ENCODE data around the gene CD300E.
"Not testable (repeated sequence)": the region's sequence is repeated elsewhere in the genome, so short reads cannot be mapped to it uniquely, and the experiment has no call there.

The CD300E gene

GRCh38 chr17:74597069-74597790 lies 26.3 kb downstream of the CD300E start:
- no peak for DNase-seq

- DNase-seq = no peak
Measured at GRCh38 chr17:74595037-74595750, 28.3 kb downstream of the CD300E start.

- no peak for DNase-seq
Measured at GRCh38 chr17:74592087-74592990, 31.2 kb downstream of the CD300E start, which contains the start of gene CD300LD. Gene CD300LD, minus strand, starts transcription at chr17:74592283. Its CDS starts 81 bp downstream, at chr17:74592202.

- no peak for DNase-seq
Measured at GRCh38 chr17:74591503-74591902, 32.0 kb downstream of the CD300E start.

- DNase-seq = no peak
Measured at GRCh38 chr17:74585711-74586110, 37.8 kb downstream of the CD300E start.

GRCh38 chr17:74584292-74585060 lies 39.1 kb downstream of the CD300E start:
- no peak for DNase-seq

GRCh38 chr17:74582633-74583032 lies 40.9 kb downstream of the CD300E start:
- DNase-seq = no peak

GRCh38 chr17:74579900-74580299 lies 43.6 kb downstream of the CD300E start:
- DNase-seq = no peak

GRCh38 chr17:74578979-74579378 lies 44.6 kb downstream of the CD300E start:
- DNase-seq = no peak

GRCh38 chr17:74574489-74575142 lies 48.9 kb downstream of the CD300E start:
- no peak for DNase-seq

- not testable (repeated sequence) for DNase-seq
Measured at GRCh38 chr17:74573635-74574034, 49.9 kb downstream of the CD300E start.

GRCh38 chr17:74573169-74573568 lies 50.4 kb downstream of the CD300E start:
- DNase-seq = no peak

- no peak for DNase-seq
Measured at GRCh38 chr17:74571621-74572270, 51.8 kb downstream of the CD300E start.

GRCh38 chr17:74569020-74570003 lies 54.2 kb downstream of the CD300E start:
- no peak for DNase-seq

GRCh38 chr17:74568106-74568873 lies 55.2 kb downstream of the CD300E start:
- no peak for DNase-seq

GRCh38 chr17:74567397-74567796 lies 56.1 kb downstream of the CD300E start, which contains the start of gene CD300H:
Gene CD300H, minus strand, starts transcription at chr17:74567509.
- DNase-seq = no peak

- no peak for DNase-seq
Measured at GRCh38 chr17:74566132-74566753, 57.3 kb downstream of the CD300E start.

GRCh38 chr17:74565126-74565525 lies 58.4 kb downstream of the CD300E start:
- DNase-seq = no peak

GRCh38 chr17:74563358-74563757 lies 60.2 kb downstream of the CD300E start:
- DNase-seq = no peak

All from activated CD4-positive, alpha-beta T cell treated with anti-CD3 and anti-CD28 coated beads for 1 hour (primary cell).